ENCODE data around the gene DUOX2.

DNA sequence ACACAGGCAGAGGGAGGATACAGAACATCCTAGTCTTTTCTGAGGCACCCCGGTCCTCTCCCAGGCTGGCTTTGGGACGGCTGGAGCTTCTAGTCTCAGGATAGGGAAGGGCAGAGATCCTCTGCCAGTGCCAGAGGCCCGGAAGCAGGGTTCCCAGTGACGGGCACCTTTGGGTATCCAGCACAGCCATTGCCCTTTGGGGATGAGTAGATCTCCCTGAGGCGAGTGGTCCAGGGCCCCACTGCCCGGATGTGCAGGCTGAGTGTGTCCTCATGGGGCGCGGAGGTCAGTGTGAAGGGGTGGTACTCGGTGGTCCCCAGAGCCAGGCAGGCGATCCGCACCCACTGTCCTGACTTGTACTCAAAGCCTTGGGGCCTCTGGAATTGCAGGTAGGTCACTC lies 18.3 kb downstream of the DUOX2 start:
- TF ChIP-seq, protein P1, sequence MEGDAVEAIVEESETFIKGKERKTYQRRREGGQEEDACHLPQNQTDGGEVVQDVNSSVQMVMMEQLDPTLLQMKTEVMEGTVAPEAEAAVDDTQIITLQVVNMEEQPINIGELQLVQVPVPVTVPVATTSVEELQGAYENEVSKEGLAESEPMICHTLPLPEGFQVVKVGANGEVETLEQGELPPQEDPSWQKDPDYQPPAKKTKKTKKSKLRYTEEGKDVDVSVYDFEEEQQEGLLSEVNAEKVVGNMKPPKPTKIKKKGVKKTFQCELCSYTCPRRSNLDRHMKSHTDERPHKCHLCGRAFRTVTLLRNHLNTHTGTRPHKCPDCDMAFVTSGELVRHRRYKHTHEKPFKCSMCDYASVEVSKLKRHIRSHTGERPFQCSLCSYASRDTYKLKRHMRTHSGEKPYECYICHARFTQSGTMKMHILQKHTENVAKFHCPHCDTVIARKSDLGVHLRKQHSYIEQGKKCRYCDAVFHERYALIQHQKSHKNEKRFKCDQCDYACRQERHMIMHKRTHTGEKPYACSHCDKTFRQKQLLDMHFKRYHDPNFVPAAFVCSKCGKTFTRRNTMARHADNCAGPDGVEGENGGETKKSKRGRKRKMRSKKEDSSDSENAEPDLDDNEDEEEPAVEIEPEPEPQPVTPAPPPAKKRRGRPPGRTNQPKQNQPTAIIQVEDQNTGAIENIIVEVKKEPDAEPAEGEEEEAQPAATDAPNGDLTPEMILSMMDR (conservative IDR thresholded peaks at IDR 0.05), result no peak
- no peak for TF ChIP-seq EZH2 (IDR thresholded peaks at IDR 0.05; ENCODE audit: low read depth)
